Activated T-helper 2 cell treated with anti-CD3 and anti-CD28 coated beads, Interferon-gamma antibody, Interleukin-2, Interleukin-4, amounts not matched to agents 10 μg/mL and 5 μg/mL and 100 μg/mL, durations not matched to agents 14 hours and 24 hours and 36 hours (primary cell): ENCODE data around the gene FGD6. TPM values are rescaled to one million over a fixed set of nuclear protein-coding genes. Genes with fewer than 3 reads are reported as not detected.

Experiments used
- DNase-seq: peaks from one replicate; pipeline ENCODE4 v3.0.0; 2021; ENCODE audit warnings: low spot score
- H3K27ac Mint-ChIP-seq: one replicate; pipeline ENCODE4 v1.8.0; 2021; ENCODE audit warnings: mixed read lengths
- H3K27me3 Mint-ChIP-seq: one replicate; pipeline ENCODE4 v1.8.0; 2021; ENCODE audit warnings: low read depth, mixed read lengths
- H3K36me3 Mint-ChIP-seq: one replicate; pipeline ENCODE4 v1.8.0; 2021; ENCODE audit warnings: low read depth, mixed read lengths
- H3K4me1 Mint-ChIP-seq: one replicate; pipeline ENCODE4 v1.8.0; 2021; ENCODE audit warnings: low read depth, mixed read lengths
- H3K4me3 Mint-ChIP-seq: one replicate; pipeline ENCODE4 v1.8.0; 2021; ENCODE audit warnings: low read depth, mild to moderate bottlenecking, moderate library complexity, mixed read lengths
- H3K9me3 Mint-ChIP-seq: one replicate; pipeline ENCODE4 v1.8.0; 2021; ENCODE audit warnings: mixed read lengths
- intact Hi-C: fragments of 100-400 bp; cut with micrococcal nuclease; formaldehyde crosslinking; loops from one replicate; pipeline ENCODE4 v1.15.1; 2023
- total RNA-seq: library from RNA; stranded (reverse); gene quantifications from 2 replicates; pipeline ENCODE4 v1.2.3, GENCODE V29; 2022

Gene FGD6
- total RNA-seq, 1 donor from 2014 or later = 1.1 TPM

GRCh38 chr12:95179011-95179410, 38.3 kb downstream of the FGD6 start:
- intact Hi-C loops = no loop called here
- peaks cover 3% of the 10 kb centered on the region for H3K27me3 Mint-ChIP-seq
- no peaks in the 10 kb centered on the region for H3K4me1 Mint-ChIP-seq
- no peak for DNase-seq
- no peaks in the 10 kb centered on the region for H3K36me3 Mint-ChIP-seq
- no peak overlapping the region for H3K4me3 Mint-ChIP-seq
- H3K27ac Mint-ChIP-seq = no peak overlapping the region
- no peaks in the 10 kb centered on the region for H3K9me3 Mint-ChIP-seq

GRCh38 chr12:95178136-95178535, 39.1 kb downstream of the FGD6 start:
- H3K27me3 Mint-ChIP-seq = peaks cover 3% of the 10 kb centered on the region
- no peak for DNase-seq
- H3K4me1 Mint-ChIP-seq = no peaks in the 10 kb centered on the region
- intact Hi-C loops = no loop called here
- no peaks in the 10 kb centered on the region for H3K9me3 Mint-ChIP-seq
- no peak overlapping the region for H3K4me3 Mint-ChIP-seq
- no peak overlapping the region for H3K27ac Mint-ChIP-seq
- H3K36me3 Mint-ChIP-seq = no peaks in the 10 kb centered on the region

- intact Hi-C loops = no loop called here
- no peak for DNase-seq
- Mint-ChIP-seq H3K27ac (no peak overlapping the region), H3K4me1 (no peaks in the 10 kb centered on the region), H3K36me3 (no peaks in the 10 kb centered on the region), H3K27me3 (peaks cover 3% of the 10 kb centered on the region), H3K9me3 (no peaks in the 10 kb centered on the region), H3K4me3 (no peak overlapping the region)
Observed at GRCh38 chr12:95177201-95177768, 40.0 kb downstream of the FGD6 start.

- intact Hi-C loops = no loop called here
- Mint-ChIP-seq H3K9me3 (no peaks in the 10 kb centered on the region), H3K36me3 (no peaks in the 10 kb centered on the region), H3K27me3 (peaks cover 3% of the 10 kb centered on the region), H3K4me3 (no peak overlapping the region), H3K4me1 (no peaks in the 10 kb centered on the region), H3K27ac (no peak overlapping the region)
- no peak for DNase-seq
Observed at GRCh38 chr12:95173392-95174251, 43.6 kb downstream of the FGD6 start.

- H3K9me3 Mint-ChIP-seq = no peaks in the 10 kb centered on the region
- H3K27ac Mint-ChIP-seq = no peak overlapping the region
- no peaks in the 10 kb centered on the region for H3K4me1 Mint-ChIP-seq
- H3K4me3 Mint-ChIP-seq = no peak overlapping the region
- intact Hi-C loops = no loop called here
- no peaks in the 10 kb centered on the region for H3K36me3 Mint-ChIP-seq
- peaks cover 1% of the 10 kb centered on the region for H3K27me3 Mint-ChIP-seq
- DNase-seq = no peak
Observed at GRCh38 chr12:95169368-95169767, 47.9 kb downstream of the FGD6 start.

GRCh38 chr12:95168746-95169145, 48.5 kb downstream of the FGD6 start:
- Mint-ChIP-seq H3K9me3 (no peaks in the 10 kb centered on the region), H3K4me3 (no peak overlapping the region), H3K36me3 (no peaks in the 10 kb centered on the region), H3K27ac (no peak overlapping the region), H3K4me1 (no peaks in the 10 kb centered on the region), H3K27me3 (peaks cover 1% of the 10 kb centered on the region)
- intact Hi-C loops = no loop called here
- no peak for DNase-seq

- peaks cover 1% of the 10 kb centered on the region for H3K27me3 Mint-ChIP-seq
- no peak overlapping the region for H3K4me3 Mint-ChIP-seq
- H3K27ac Mint-ChIP-seq = no peak overlapping the region
- no peaks in the 10 kb centered on the region for H3K36me3 Mint-ChIP-seq
- no peaks in the 10 kb centered on the region for H3K9me3 Mint-ChIP-seq
- H3K4me1 Mint-ChIP-seq = no peaks in the 10 kb centered on the region
- no peak for DNase-seq
- intact Hi-C loops = no loop called here
Observed at GRCh38 chr12:95164656-95165055, 52.6 kb downstream of the FGD6 start.

GRCh38 chr12:95158919-95159318, 58.3 kb downstream of the FGD6 start:
- Mint-ChIP-seq H3K27ac (no peak overlapping the region), H3K9me3 (no peaks in the 10 kb centered on the region), H3K4me3 (no peak overlapping the region), H3K4me1 (no peaks in the 10 kb centered on the region), H3K27me3 (no peaks in the 10 kb centered on the region), H3K36me3 (no peaks in the 10 kb centered on the region)
- intact Hi-C loops = no loop called here
- DNase-seq = no peak

GRCh38 chr12:95151821-95152220, 65.4 kb downstream of the FGD6 start:
- H3K4me1 Mint-ChIP-seq = no peaks in the 10 kb centered on the region
- intact Hi-C loops = no loop called here
- no peak for DNase-seq
- peaks cover 2% of the 10 kb centered on the region for H3K27me3 Mint-ChIP-seq
- H3K36me3 Mint-ChIP-seq = no peaks in the 10 kb centered on the region
- no peaks in the 10 kb centered on the region for H3K9me3 Mint-ChIP-seq
- H3K4me3 Mint-ChIP-seq = no peak overlapping the region
- no peak overlapping the region for H3K27ac Mint-ChIP-seq

- Mint-ChIP-seq H3K27me3 (peaks cover 4% of the 10 kb centered on the region), H3K36me3 (no peaks in the 10 kb centered on the region), H3K27ac (no peak overlapping the region), H3K4me3 (no peak overlapping the region), H3K9me3 (no peaks in the 10 kb centered on the region), H3K4me1 (no peaks in the 10 kb centered on the region)
- intact Hi-C loops = no loop called here
- DNase-seq = no peak
Observed at GRCh38 chr12:95151406-95151805, 65.9 kb downstream of the FGD6 start.

GRCh38 chr12:95150501-95150900, 66.8 kb downstream of the FGD6 start:
- Mint-ChIP-seq H3K36me3 (no peaks in the 10 kb centered on the region), H3K4me1 (no peaks in the 10 kb centered on the region), H3K9me3 (no peaks in the 10 kb centered on the region), H3K27me3 (peaks cover 4% of the 10 kb centered on the region), H3K4me3 (no peak overlapping the region), H3K27ac (no peak overlapping the region)
- intact Hi-C loops = no loop called here
- no peak for DNase-seq

GRCh38 chr12:95147866-95148265, 69.4 kb downstream of the FGD6 start:
- intact Hi-C loops = no loop called here
- H3K4me3 Mint-ChIP-seq = no peak overlapping the region
- no peak overlapping the region for H3K27ac Mint-ChIP-seq
- no peak for DNase-seq
- H3K9me3 Mint-ChIP-seq = no peaks in the 10 kb centered on the region
- H3K36me3 Mint-ChIP-seq = no peaks in the 10 kb centered on the region
- H3K4me1 Mint-ChIP-seq = no peaks in the 10 kb centered on the region
- peaks cover 4% of the 10 kb centered on the region for H3K27me3 Mint-ChIP-seq

- H3K36me3 Mint-ChIP-seq = no peaks in the 10 kb centered on the region
- H3K4me3 Mint-ChIP-seq = no peak overlapping the region
- H3K27ac Mint-ChIP-seq = no peak overlapping the region
- intact Hi-C loops = no loop called here
- no peak for DNase-seq
- H3K27me3 Mint-ChIP-seq = peaks cover 6% of the 10 kb centered on the region
- no peaks in the 10 kb centered on the region for H3K9me3 Mint-ChIP-seq
- no peaks in the 10 kb centered on the region for H3K4me1 Mint-ChIP-seq
Observed at GRCh38 chr12:95146769-95147168, 70.5 kb downstream of the FGD6 start.
